Panc1 (cell line): ENCODE results near the gene SETD5.

Experiments used
- CTCF ChIP-seq: fragments of 450-650 bp; IDR thresholded peaks from 2 replicates; pipeline ENCODE4 v1.5.1; 2017; ENCODE audit warnings: mild to moderate bottlenecking
- POLR2AphosphoS5 ChIP-seq: IDR thresholded peaks from 2 replicates; pipeline ENCODE4 v1.6.1; 2012; ENCODE audit warnings: mild to moderate bottlenecking, low read depth, low read length, moderate library complexity
- REST ChIP-seq, 2 experiments: IDR thresholded peaks; 2 replicates each; pipeline ENCODE4 v1.6.1; 2011 to 2012; ENCODE audit warnings: low read depth in 2 of 2, control low read depth in 1 of 2, low read length in 1 of 2, mild to moderate bottlenecking in 1 of 2, moderate library complexity in 1 of 2; ENCODE audit not compliant: insufficient read depth in 1 of 2

GRCh38 chr3:9496893-9497292 is 99.5 kb downstream of the SETD5 start:
- TF ChIP-seq CTCF: no peak
- TF ChIP-seq REST (IDR thresholded peaks at IDR 0.05; ENCODE audit: insufficient read depth in 1 of 2, low read depth in 2 of 2, low read length in 1 of 2): no peak
- TF ChIP-seq POLR2AphosphoS5: no peak
